ENCODE results near the gene CFB. TPM values are rescaled to one million over a fixed set of nuclear protein-coding genes. Genes with fewer than 3 reads are reported as not detected.
"Not testable (repeated sequence)": the region's sequence is repeated elsewhere in the genome, so short reads cannot be mapped to it uniquely, and the experiment has no call there.

The CFB gene

DNA sequence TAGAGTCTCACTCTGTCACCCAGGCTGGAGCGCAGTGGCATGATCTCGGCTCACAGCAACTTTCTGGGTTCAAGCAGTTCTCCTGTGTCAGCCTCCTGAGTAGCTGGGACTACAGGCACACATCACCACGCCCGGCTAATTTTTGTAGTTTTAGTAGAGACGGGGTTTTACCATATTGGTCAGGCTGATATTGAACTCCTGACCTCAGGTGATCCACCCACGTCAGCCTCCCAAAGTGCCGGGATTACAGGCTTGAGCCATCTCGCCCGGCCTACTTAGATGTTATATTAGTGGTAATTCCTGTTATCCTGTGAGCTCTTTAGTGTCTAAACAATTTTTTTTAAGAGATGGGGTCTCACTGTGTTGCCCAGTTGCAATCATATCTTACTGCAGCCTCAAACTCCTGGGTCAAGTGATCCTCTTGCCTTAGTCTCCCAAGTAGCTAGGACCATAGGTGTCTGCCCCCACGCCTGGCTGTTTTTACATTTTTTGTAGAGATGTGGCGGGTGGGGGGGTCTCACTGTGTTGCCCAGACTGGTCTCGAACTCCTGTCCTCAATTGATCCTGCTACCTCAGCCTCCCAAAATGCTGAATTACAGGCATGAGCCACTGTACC, 32.0 kb downstream of the CFB start:
- peaks cover 7% of the 10 kb centered on the region for H3K4me1 ChIP-seq (ENCODE audit: control insufficient read depth, insufficient read depth, low read length)
- no peaks in the 10 kb centered on the region for H3K9me3 ChIP-seq (replicated peaks; ENCODE audit: low read length)
- H3K27me3 ChIP-seq (ENCODE audit: control insufficient read depth, insufficient read depth, low read length), result no peaks in the 10 kb centered on the region
- no peak overlapping the region for H3K4me3 ChIP-seq (ENCODE audit: low read length)
- peaks cover 4% of the 10 kb centered on the region for H3K36me3 ChIP-seq (ENCODE audit: insufficient read depth, low read length)
- no peak overlapping the region for H3K9ac ChIP-seq (ENCODE audit: low read depth, low read length)
- H3K4me2 ChIP-seq (ENCODE audit: low read length), result no peak overlapping the region

DNA sequence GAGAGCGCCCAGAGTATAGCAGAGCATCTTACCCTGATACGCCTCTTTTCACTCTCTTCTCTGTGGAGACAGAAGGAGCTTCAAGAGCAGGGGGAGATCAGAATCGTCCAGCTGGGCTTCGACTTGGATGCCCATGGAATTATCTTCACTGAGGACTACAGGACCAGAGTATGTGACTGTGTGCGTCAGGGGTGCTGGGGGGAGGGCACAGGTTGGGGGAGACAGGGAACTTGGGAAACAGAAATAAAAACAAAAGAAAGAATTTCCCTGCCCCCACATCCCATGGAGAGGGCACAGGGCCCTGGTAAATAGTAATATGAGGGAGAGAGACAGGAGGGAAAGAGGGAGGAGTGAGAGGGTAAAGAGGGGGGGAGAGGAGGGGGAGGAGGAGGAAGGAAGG, 32.9 kb downstream of the CFB start:
- Histone ChIP-seq H3K4me2 (ENCODE audit: low read length) (no peak overlapping the region), H3K36me3 (ENCODE audit: insufficient read depth, low read length) (peaks cover 4% of the 10 kb centered on the region), H3K9me3 (replicated peaks; ENCODE audit: low read length) (no peaks in the 10 kb centered on the region), H3K27me3 (ENCODE audit: control insufficient read depth, insufficient read depth, low read length) (no peaks in the 10 kb centered on the region), H3K4me1 (ENCODE audit: control insufficient read depth, insufficient read depth, low read length) (no peaks in the 10 kb centered on the region), H3K9ac (ENCODE audit: low read depth, low read length) (no peak overlapping the region), H3K4me3 (ENCODE audit: low read length) (no peak overlapping the region)

DNA sequence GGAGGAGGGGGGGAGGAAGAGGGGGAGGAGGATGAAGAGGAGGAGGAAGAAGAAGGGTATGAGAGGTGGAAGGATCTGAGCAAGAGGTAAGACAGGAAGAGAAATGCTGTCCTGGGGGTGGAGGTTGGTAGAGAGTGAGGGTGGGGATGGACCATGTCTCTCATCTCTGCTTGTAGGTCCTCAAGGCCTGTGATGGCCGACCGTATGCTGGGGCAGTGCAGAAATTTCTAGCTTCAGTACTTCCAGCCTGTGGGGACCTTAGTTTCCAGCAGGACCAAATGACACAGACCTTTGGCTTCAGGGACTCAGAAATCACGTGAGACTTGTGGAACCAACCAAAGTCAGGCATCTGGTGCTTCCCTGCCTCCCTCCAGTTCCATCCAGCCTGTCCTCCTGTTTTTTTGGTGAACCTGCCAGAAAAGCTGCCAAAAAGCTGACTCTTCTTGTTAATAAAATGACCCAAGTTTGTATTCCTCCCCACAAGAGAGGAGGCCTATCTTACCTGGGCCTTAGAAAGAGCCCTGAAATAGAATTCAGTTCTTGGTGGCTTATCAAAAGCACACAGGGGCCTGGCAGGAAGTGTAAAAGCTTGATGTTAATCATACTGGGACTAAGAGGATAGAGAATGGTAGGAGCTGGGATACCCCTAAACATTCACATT, 33.5 kb downstream of the CFB start:
- H3K36me3 ChIP-seq (ENCODE audit: insufficient read depth, low read length), result peaks cover 4% of the 10 kb centered on the region
- no peak overlapping the region for H3K4me3 ChIP-seq (ENCODE audit: low read length)
- no peak overlapping the region for H3K9ac ChIP-seq (ENCODE audit: low read depth, low read length)
- H3K27me3 ChIP-seq (ENCODE audit: control insufficient read depth, insufficient read depth, low read length), result no peaks in the 10 kb centered on the region
- H3K9me3 ChIP-seq (replicated peaks; ENCODE audit: low read length), result no peaks in the 10 kb centered on the region
- H3K4me1 ChIP-seq (ENCODE audit: control insufficient read depth, insufficient read depth, low read length), result no peaks in the 10 kb centered on the region
- H3K4me2 ChIP-seq (ENCODE audit: low read length), result no peak overlapping the region

DNA sequence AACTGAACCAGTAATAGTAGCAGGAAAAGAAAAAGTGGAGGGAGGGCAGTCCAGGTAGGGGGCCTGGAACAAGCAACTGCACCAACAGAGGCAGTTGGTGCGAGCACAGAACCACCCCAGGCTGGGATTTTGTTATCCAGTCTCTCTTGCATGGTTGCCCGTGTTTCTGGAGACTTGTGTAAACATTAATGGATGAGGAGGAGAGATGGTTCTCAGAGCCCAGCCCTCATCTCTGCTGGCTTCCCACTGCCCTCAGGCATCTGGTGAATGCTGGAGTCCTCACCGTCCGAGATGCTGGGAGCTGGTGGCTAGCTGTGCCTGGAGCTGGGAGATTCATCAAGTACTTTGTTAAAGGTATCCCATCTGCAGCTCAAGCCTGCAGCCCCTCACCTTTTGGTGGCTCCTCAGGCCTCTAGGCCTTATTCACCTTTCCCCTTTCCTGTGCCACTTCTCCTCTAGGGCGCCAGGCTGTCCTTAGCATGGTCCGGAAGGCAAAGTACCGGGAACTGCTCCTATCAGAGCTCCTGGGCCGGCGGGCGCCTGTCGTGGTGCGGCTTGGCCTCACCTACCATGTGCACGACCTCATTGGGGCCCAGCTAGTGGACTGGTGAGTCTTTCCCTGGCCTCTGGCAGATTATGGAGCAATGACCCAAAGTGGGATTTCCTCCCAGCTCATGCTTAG, 34.4 kb downstream of the CFB start:
- not testable (repeated sequence) for H3K9ac ChIP-seq (ENCODE audit: low read depth, low read length); H3K4me1 ChIP-seq (ENCODE audit: control insufficient read depth, insufficient read depth, low read length); H3K27me3 ChIP-seq (ENCODE audit: control insufficient read depth, insufficient read depth, low read length); H3K4me2 ChIP-seq (ENCODE audit: low read length); H3K36me3 ChIP-seq (ENCODE audit: insufficient read depth, low read length); H3K4me3 ChIP-seq (ENCODE audit: low read length); H3K9me3 ChIP-seq (replicated peaks; ENCODE audit: low read length)

DNA sequence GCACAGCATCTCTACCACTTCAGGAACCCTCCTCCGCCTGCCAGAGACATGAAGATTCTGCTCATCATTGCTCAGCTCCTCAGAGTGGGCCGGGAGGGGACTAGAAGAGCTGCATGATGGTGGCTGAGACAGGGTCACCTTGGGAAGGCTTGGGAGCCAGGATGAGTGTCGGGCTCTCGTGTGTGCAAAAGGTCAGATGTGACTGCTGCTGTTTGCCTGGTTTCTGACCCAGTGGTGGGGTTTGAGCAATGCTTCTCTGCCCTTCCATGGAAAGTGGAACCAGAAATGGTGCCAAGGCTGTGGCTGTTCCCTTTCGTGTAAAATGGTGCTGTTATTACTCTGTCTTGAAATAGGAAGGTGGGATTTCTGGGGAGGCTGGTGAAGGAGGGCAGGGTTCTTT, 35.1 kb downstream of the CFB start:
- not testable (repeated sequence) for H3K36me3 ChIP-seq (ENCODE audit: insufficient read depth, low read length); H3K27me3 ChIP-seq (ENCODE audit: control insufficient read depth, insufficient read depth, low read length); H3K4me2 ChIP-seq (ENCODE audit: low read length); H3K4me3 ChIP-seq (ENCODE audit: low read length); H3K9ac ChIP-seq (ENCODE audit: low read depth, low read length); H3K9me3 ChIP-seq (replicated peaks; ENCODE audit: low read length); H3K4me1 ChIP-seq (ENCODE audit: control insufficient read depth, insufficient read depth, low read length)

DNA sequence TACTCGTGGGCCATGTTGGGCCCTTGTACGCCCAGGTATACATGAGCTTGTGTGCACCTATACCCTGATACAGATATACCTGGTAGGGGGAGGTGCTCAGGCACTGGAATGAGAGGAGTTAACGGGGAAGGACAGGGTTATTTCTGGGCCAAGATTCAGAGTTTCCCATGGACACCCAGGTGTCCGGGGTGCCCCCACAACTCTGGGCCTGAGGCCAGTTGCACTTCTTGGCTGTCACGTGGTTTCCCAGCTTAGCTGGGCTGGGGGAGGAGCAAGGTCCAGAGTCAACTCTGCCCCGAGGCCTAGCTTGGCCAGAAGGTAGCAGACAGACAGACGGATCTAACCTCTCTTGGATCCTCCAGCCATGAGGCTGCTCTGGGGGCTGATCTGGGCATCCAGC, 35.8 kb downstream of the CFB start, which contains the start of gene C4A:
Gene C4A, plus strand, starts transcription at position 314 of the 400 bp plus-strand sequence. Its CDS starts 51 bp downstream, at position 365.
- not testable (repeated sequence) for H3K4me2 ChIP-seq (ENCODE audit: low read length); H3K27me3 ChIP-seq (ENCODE audit: control insufficient read depth, insufficient read depth, low read length); H3K4me1 ChIP-seq (ENCODE audit: control insufficient read depth, insufficient read depth, low read length); H3K4me3 ChIP-seq (ENCODE audit: low read length); H3K36me3 ChIP-seq (ENCODE audit: insufficient read depth, low read length); H3K9me3 ChIP-seq (replicated peaks; ENCODE audit: low read length); H3K9ac ChIP-seq (ENCODE audit: low read depth, low read length)

DNA sequence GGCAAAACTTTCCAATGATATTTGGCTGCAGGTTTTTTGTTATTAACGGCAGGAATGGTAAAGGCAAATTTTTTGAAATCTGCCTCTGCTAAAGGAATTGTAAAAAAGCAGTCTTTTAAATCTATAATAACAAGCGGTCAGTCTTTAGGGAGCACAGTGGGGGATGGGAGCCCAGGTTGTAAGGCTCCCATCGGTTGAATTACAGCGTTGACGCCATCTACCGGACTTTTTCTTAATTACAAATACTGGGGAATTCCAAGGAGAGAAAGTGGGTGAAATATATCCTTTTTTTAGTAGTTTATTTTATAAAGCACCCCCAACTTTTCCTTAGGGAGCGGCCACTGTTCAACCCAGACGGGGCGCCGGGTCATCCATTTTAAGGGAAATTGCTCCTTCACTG, 43.5 kb downstream of the CFB start:
- not testable (repeated sequence) for H3K4me3 ChIP-seq (ENCODE audit: low read length); H3K4me1 ChIP-seq (ENCODE audit: control insufficient read depth, insufficient read depth, low read length)

DNA sequence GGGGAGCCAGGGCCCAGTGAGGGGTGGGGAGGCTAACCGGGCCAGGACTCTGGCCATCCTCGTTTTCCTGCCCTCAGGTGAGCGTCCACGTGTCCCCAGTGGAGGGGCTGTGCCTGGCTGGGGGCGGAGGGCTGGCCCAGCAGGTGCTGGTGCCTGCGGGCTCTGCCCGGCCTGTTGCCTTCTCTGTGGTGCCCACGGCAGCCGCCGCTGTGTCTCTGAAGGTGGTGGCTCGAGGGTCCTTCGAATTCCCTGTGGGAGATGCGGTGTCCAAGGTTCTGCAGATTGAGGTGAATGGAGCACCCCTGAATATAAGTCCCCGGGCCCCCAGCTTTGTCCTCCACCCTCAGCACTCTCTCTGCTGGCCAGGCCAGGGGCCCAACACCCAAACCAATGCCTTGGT, 48.5 kb downstream of the CFB start:
- not testable (repeated sequence) for H3K9me3 ChIP-seq (replicated peaks; ENCODE audit: low read length); H3K4me1 ChIP-seq (ENCODE audit: control insufficient read depth, insufficient read depth, low read length); H3K36me3 ChIP-seq (ENCODE audit: insufficient read depth, low read length); H3K4me3 ChIP-seq (ENCODE audit: low read length); H3K27me3 ChIP-seq (ENCODE audit: control insufficient read depth, insufficient read depth, low read length); H3K9ac ChIP-seq (ENCODE audit: low read depth, low read length); H3K4me2 ChIP-seq (ENCODE audit: low read length)

More for the DNA sequence above, 43.5 kb downstream of the CFB start:
- not testable (repeated sequence) for H3K36me3 ChIP-seq (ENCODE audit: insufficient read depth, low read length); H3K9ac ChIP-seq (ENCODE audit: low read depth, low read length); H3K27me3 ChIP-seq (ENCODE audit: control insufficient read depth, insufficient read depth, low read length); H3K4me2 ChIP-seq (ENCODE audit: low read length); H3K9me3 ChIP-seq (replicated peaks; ENCODE audit: low read length)

DNA sequence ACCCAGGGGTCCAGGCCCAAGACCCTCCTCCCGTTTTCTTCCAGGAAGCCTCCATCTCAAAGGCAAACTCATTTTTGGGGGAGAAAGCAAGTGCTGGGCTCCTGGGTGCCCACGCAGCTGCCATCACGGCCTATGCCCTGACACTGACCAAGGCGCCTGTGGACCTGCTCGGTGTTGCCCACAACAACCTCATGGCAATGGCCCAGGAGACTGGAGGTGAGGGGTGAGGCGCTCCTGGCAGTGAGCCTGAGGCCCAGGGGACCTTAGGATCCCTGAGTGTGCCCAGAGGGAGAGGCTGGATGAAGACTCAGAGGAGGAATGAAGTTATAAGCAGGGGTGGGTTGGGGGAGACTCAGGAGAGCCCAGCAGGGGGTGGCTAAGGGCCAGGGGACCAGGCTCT, 50.5 kb downstream of the CFB start:
- H3K4me1 ChIP-seq (ENCODE audit: control insufficient read depth, insufficient read depth, low read length); H3K9ac ChIP-seq (ENCODE audit: low read depth, low read length); H3K4me3 ChIP-seq (ENCODE audit: low read length); H3K36me3 ChIP-seq (ENCODE audit: insufficient read depth, low read length); H3K9me3 ChIP-seq (replicated peaks; ENCODE audit: low read length); H3K4me2 ChIP-seq (ENCODE audit: low read length); H3K27me3 ChIP-seq (ENCODE audit: control insufficient read depth, insufficient read depth, low read length): not testable (repeated sequence)

Small RNA genes within 50 kb of the gene (small RNA-seq; reads per million reads assigned to genes)
- not detected for gene AL645922.1

Measured in skeletal muscle satellite cell (primary cell).